ENCODE data around the gene ARHGAP31. TPM values are rescaled to one million over a fixed set of nuclear protein-coding genes. Genes with fewer than 3 reads are reported as not detected.

The ARHGAP31 gene
- total and polyA plus RNA-seq, 2 donors (not counting 1 experiment from before 2014, with no cell fraction given), result 3.5 to 8.1 TPM

GRCh38 chr3:119409844-119410243, 115.7 kb downstream of the ARHGAP31 start:
- DNase-seq (ENCODE audit: low read depth in 2 of 2), result no peak
- Histone ChIP-seq H4K20me1 (ENCODE audit: control insufficient read depth, extremely low read depth, insufficient read depth, low read length) (no peaks in the 10 kb centered on the region), H3K4me2 (ENCODE audit: extremely low read depth, insufficient read depth, low read length) (no peak overlapping the region), H2AFZ (ENCODE audit: low read length) (no peak overlapping the region), H3K9me3 (ENCODE audit: control insufficient read depth, insufficient read depth, low read depth, low read length) (no peaks in the 10 kb centered on the region), H3K79me2 (ENCODE audit: control insufficient read depth, insufficient read depth, low read length) (no peaks in the 10 kb centered on the region), H3K9ac (ENCODE audit: insufficient read depth, low read length) (no peak overlapping the region), H3K27me3 (ENCODE audit: control insufficient read depth, insufficient read depth, low read length) (no peaks in the 10 kb centered on the region), H3K36me3 (ENCODE audit: control insufficient read depth, insufficient read depth, low read length) (peaks cover 4% of the 10 kb centered on the region), H3K27ac (ENCODE audit: insufficient read depth, low read length) (no peak overlapping the region), H3K4me3 (replicated peaks in 1 of 4; ENCODE audit: control extremely low read depth in 1 of 4, insufficient read depth in 1 of 4, low read depth in 3 of 4, low read length in 4 of 4) (no peak overlapping the region), H3K4me1 (ENCODE audit: control insufficient read depth, extremely low read depth, insufficient read depth, low read length) (no peaks in the 10 kb centered on the region)
- no peak for TF ChIP-seq CTCF (conservative IDR thresholded peaks at IDR 0.05 in 1 of 2, IDR thresholded peaks at IDR 0.05 in 1 of 2; ENCODE audit: low read depth in 1 of 2, low read length in 2 of 2)
- TF ChIP-seq EZH2 (IDR thresholded peaks at IDR 0.05; ENCODE audit: low read length, missing control alignments), result no peak

- DNase-seq (ENCODE audit: low read depth in 2 of 2), result no peak
- H3K27ac ChIP-seq (ENCODE audit: insufficient read depth, low read length), result no peak overlapping the region
- H3K79me2 ChIP-seq (ENCODE audit: control insufficient read depth, insufficient read depth, low read length), result no peaks in the 10 kb centered on the region
- H3K4me1 ChIP-seq (ENCODE audit: control insufficient read depth, extremely low read depth, insufficient read depth, low read length), result no peaks in the 10 kb centered on the region
- H3K4me3 ChIP-seq (replicated peaks in 1 of 4; ENCODE audit: control extremely low read depth in 1 of 4, insufficient read depth in 1 of 4, low read depth in 3 of 4, low read length in 4 of 4), result no peak overlapping the region
- H3K9ac ChIP-seq (ENCODE audit: insufficient read depth, low read length), result no peak overlapping the region
- H3K4me2 ChIP-seq (ENCODE audit: extremely low read depth, insufficient read depth, low read length), result no peak overlapping the region
- H3K36me3 ChIP-seq (ENCODE audit: control insufficient read depth, insufficient read depth, low read length), result peaks cover 4% of the 10 kb centered on the region
- no peak overlapping the region for H2AFZ ChIP-seq (ENCODE audit: low read length)
- H4K20me1 ChIP-seq (ENCODE audit: control insufficient read depth, extremely low read depth, insufficient read depth, low read length), result no peaks in the 10 kb centered on the region
- no peak for TF ChIP-seq EZH2 (IDR thresholded peaks at IDR 0.05; ENCODE audit: low read length, missing control alignments)
- no peak for TF ChIP-seq CTCF (conservative IDR thresholded peaks at IDR 0.05 in 1 of 2, IDR thresholded peaks at IDR 0.05 in 1 of 2; ENCODE audit: low read depth in 1 of 2, low read length in 2 of 2)
- no peaks in the 10 kb centered on the region for H3K27me3 ChIP-seq (ENCODE audit: control insufficient read depth, insufficient read depth, low read length)
- no peaks in the 10 kb centered on the region for H3K9me3 ChIP-seq (ENCODE audit: control insufficient read depth, insufficient read depth, low read depth, low read length)
These were observed 119.6 kb downstream of the ARHGAP31 start for GRCh38 chr3:119413603-119414280.

DNA sequence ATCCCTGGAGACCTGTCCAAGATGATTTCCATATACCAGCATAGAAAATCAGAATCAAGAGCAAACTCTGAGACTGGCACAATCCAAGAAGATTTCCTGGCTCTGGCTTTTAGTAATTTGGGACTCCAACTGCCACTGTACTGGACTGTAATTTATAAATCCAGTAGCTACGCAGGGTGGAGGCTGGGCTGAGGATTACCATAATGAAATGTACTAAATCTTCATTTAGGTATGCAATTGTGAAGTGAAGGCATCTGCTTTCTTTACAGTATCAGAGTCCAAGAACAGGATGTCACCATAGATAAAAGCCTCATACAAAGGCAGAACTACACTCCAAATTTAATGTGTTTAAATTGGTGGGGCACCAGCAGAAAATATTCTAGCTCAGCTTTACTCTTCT, 122.7 kb downstream of the ARHGAP31 start:
- H4K20me1 ChIP-seq (ENCODE audit: control insufficient read depth, extremely low read depth, insufficient read depth, low read length), result no peaks in the 10 kb centered on the region
- no peak for DNase-seq (ENCODE audit: low read depth in 2 of 2)
- TF ChIP-seq EZH2 (IDR thresholded peaks at IDR 0.05; ENCODE audit: low read length, missing control alignments) (no peak), CTCF (conservative IDR thresholded peaks at IDR 0.05 in 1 of 2, IDR thresholded peaks at IDR 0.05 in 1 of 2; ENCODE audit: low read depth in 1 of 2, low read length in 2 of 2) (no peak)
- no peak overlapping the region for H2AFZ ChIP-seq (ENCODE audit: low read length)
- no peak overlapping the region for H3K9ac ChIP-seq (ENCODE audit: insufficient read depth, low read length)
- H3K4me3 ChIP-seq (replicated peaks in 1 of 4; ENCODE audit: control extremely low read depth in 1 of 4, insufficient read depth in 1 of 4, low read depth in 3 of 4, low read length in 4 of 4), result no peak overlapping the region
- H3K4me2 ChIP-seq (ENCODE audit: extremely low read depth, insufficient read depth, low read length), result no peak overlapping the region
- peaks cover 4% of the 10 kb centered on the region for H3K36me3 ChIP-seq (ENCODE audit: control insufficient read depth, insufficient read depth, low read length)
- H3K9me3 ChIP-seq (ENCODE audit: control insufficient read depth, insufficient read depth, low read depth, low read length), result no peaks in the 10 kb centered on the region
- H3K27me3 ChIP-seq (ENCODE audit: control insufficient read depth, insufficient read depth, low read length), result no peaks in the 10 kb centered on the region
- H3K27ac ChIP-seq (ENCODE audit: insufficient read depth, low read length), result no peak overlapping the region
- no peaks in the 10 kb centered on the region for H3K4me1 ChIP-seq (ENCODE audit: control insufficient read depth, extremely low read depth, insufficient read depth, low read length)
- no peaks in the 10 kb centered on the region for H3K79me2 ChIP-seq (ENCODE audit: control insufficient read depth, insufficient read depth, low read length)
